ENCODE results near the gene TM4SF4. TPM values are rescaled to one million over a fixed set of nuclear protein-coding genes. Genes with fewer than 3 reads are reported as not detected.

The TM4SF4 gene
- total RNA-seq, 1 donor from 2014 or later, result 0.49 TPM

DNA sequence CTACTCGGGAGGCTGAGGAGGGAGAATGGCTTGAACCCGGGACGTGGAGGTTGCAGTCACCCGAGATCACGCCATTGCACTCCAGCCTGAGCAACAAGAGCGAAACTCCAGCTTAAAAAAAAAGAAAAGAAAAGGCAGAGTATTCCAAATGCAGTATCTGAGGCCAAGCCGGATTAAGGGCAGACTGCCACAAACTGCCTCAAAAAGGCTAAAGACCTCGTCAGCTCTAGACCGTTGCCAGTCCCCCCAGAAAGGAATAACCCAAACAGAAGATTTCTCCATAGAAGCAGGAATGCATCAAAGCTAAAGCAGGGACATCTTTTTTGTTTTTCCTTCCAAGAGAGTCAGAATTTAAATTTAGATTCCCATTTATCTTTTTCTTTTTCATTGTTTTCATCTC lies 72.9 kb downstream of the TM4SF4 start:
- no peak for ATAC-seq
- DNase-seq, result no peak
- Histone ChIP-seq H3K27ac (no peak overlapping the region), H3K9me3 (no peaks in the 10 kb centered on the region), H3K27me3 (no peaks in the 10 kb centered on the region), H3K36me3 (peaks cover under 1% of the 10 kb centered on the region), H3K4me3 (no peak overlapping the region), H3K4me1 (peaks cover 14% of the 10 kb centered on the region)
- TF ChIP-seq, protein P1, sequence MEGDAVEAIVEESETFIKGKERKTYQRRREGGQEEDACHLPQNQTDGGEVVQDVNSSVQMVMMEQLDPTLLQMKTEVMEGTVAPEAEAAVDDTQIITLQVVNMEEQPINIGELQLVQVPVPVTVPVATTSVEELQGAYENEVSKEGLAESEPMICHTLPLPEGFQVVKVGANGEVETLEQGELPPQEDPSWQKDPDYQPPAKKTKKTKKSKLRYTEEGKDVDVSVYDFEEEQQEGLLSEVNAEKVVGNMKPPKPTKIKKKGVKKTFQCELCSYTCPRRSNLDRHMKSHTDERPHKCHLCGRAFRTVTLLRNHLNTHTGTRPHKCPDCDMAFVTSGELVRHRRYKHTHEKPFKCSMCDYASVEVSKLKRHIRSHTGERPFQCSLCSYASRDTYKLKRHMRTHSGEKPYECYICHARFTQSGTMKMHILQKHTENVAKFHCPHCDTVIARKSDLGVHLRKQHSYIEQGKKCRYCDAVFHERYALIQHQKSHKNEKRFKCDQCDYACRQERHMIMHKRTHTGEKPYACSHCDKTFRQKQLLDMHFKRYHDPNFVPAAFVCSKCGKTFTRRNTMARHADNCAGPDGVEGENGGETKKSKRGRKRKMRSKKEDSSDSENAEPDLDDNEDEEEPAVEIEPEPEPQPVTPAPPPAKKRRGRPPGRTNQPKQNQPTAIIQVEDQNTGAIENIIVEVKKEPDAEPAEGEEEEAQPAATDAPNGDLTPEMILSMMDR (IDR thresholded peaks at IDR 0.05), result no peak
- intact Hi-C loops (cut with DNase I), result no loop called here

DNA sequence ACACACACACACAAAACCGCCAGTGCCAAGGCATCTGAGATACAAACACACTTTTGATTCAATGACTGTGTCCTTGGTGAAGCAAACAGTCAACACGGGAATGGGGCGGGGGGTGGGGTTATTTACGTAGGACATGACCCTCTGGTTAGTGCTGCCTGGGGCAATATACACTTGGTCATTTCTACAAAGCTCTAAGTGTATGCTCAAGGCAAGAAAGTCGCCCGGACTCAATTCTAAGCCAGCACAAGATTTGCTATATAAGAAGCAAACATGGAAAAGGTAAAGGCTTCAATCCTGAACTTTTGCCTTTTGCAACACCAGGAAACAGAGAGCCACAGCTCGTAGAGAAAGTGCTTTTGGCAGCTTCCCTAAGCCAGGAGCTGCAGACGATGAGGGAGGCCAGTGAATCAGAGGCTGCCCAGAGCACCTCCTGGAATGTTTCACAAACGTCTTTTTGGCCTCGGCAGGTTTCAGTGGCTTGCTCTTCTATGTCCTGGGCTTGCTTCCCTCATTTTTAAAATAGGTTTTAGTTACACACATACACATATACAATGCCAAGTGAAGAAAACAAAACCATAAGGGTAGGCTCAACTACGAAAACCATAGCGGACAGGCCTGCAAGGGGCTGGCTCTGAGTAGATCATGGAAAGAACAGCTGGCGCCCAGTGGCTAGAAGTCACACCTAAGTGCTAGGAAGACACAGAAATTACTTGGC lies 73.6 kb downstream of the TM4SF4 start:
- DNase-seq (no peak), ATAC-seq (peak; percentile 89)
- intact Hi-C loops (cut with DNase I), result no loop called here
- peak overlapping the region; percentile 40 for H3K27ac ChIP-seq
- no peaks in the 10 kb centered on the region for H3K36me3 ChIP-seq
- no peaks in the 10 kb centered on the region for H3K9me3 ChIP-seq
- TF ChIP-seq, protein P1 (IDR thresholded peaks at IDR 0.05), result no peak
- no peak overlapping the region for H3K4me3 ChIP-seq
- peaks cover 12% of the 10 kb centered on the region for H3K4me1 ChIP-seq
- H3K27me3 ChIP-seq, result no peaks in the 10 kb centered on the region

DNA sequence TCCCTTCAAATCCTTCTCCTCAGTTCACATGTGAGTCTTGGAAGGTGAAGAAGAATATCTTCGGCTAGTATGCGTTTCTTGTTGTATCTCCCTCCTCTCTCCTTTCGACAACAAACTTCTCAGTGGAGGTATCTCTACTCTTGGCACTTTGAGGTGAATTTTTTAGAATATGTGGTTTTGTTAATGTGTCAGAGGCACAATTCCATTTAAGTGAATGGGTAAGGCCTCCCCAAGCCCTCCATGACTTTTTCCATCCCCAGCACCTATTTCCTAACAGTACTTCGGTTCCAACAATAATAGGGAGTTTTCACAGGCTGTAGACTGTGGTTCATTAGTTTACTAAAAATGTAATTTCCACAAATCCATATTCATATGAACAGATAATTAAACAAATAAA lies 74.2 kb downstream of the TM4SF4 start:
- intact Hi-C loops (cut with DNase I), result no loop called here
- Histone ChIP-seq H3K36me3 (no peaks in the 10 kb centered on the region), H3K27ac (peak overlapping the region; percentile 40), H3K4me3 (no peak overlapping the region), H3K27me3 (no peaks in the 10 kb centered on the region), H3K9me3 (no peaks in the 10 kb centered on the region), H3K4me1 (peaks cover 12% of the 10 kb centered on the region)
- no peak for ATAC-seq
- TF ChIP-seq, protein P1 (IDR thresholded peaks at IDR 0.05), result no peak
- DNase-seq, result no peak

DNA sequence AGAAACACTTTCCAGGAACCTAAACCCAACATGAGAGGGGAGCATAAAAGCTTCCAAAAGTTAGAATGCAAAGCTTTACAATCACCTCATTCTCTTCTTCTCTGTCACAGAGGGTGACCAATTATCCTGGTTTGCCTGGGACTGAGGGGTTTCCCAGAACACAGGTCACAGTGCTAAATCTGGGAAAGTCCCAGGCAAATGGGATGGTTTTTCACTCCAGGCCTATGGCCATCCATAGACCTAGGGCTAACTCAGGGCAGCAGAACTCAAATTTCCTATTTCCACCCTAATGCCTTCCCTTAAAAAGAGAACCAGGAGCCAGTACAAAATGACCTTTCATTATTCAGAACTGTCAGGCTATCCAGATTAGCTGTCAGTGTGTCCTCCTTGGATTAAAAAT lies 77.0 kb downstream of the TM4SF4 start:
- no peak for DNase-seq
- Histone ChIP-seq H3K4me1 (peaks cover 30% of the 10 kb centered on the region), H3K4me3 (no peak overlapping the region), H3K27ac (no peak overlapping the region), H3K27me3 (no peaks in the 10 kb centered on the region), H3K9me3 (no peaks in the 10 kb centered on the region), H3K36me3 (no peaks in the 10 kb centered on the region)
- intact Hi-C loops (cut with DNase I), result no loop called here
- TF ChIP-seq, protein P1 (IDR thresholded peaks at IDR 0.05), result no peak
- ATAC-seq, result peak; percentile 17

DNA sequence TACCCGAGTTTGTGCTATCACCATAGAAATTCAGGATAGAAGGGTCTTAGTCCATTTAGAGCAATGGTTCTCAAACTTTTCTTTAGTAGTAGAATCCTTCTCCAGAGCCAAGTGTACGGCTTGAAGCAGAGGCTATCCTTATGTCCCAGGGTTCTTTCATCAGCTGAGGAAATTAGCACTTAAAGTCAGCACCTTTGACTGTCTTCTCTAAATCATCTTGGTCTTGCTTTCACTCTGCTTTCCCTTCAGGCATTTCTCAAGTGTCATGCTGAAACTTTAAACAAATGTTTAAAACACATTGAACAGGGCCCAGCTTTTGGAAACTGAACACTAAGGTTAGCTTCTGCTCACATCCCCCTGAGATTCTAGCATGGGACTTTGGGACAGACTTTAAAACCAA lies 78.2 kb downstream of the TM4SF4 start:
- H3K4me3 ChIP-seq, result no peak overlapping the region
- H3K27ac ChIP-seq, result no peak overlapping the region
- no peaks in the 10 kb centered on the region for H3K36me3 ChIP-seq
- no peak for DNase-seq
- no peaks in the 10 kb centered on the region for H3K9me3 ChIP-seq
- peaks cover 30% of the 10 kb centered on the region for H3K4me1 ChIP-seq
- intact Hi-C loops (cut with DNase I), result no loop called here
- no peak for ATAC-seq
- H3K27me3 ChIP-seq, result no peaks in the 10 kb centered on the region
- TF ChIP-seq, protein P1 (IDR thresholded peaks at IDR 0.05), result no peak

Other genes with a start within 250 kb of the TM4SF4 start
- 13.4 TPM for gene TM4SF18, start 141.1 kb upstream of the TM4SF4 start, total RNA-seq
- gene TM4SF1, start 97.0 kb upstream of the TM4SF4 start, total RNA-seq, result 188 TPM
- 87.7 TPM for gene WWTR1, start 183.3 kb downstream of the TM4SF4 start, total RNA-seq